Activated naive CD4-positive, alpha-beta T cell treated with anti-CD3 and anti-CD28 coated beads, Interleukin-2, amount 10 ng/mL, durations not matched to agents 7 days and 5 days (primary cell): ENCODE measurements around the gene INPP5A.
"Not testable (repeated sequence)": the region's sequence is repeated elsewhere in the genome, so short reads cannot be mapped to it uniquely, and the experiment has no call there.

Experiments used
- CTCF ChIA-PET: fragments of 350-600 bp; sonication (Branson Sonifier 250); formaldehyde crosslinking; loops from one replicate; lab custom pipeline; 2021; ENCODE audit warnings: antibody characterized with exemption; lab: Charles Lee
- DNase-seq: peaks from one replicate; pipeline ENCODE4 v3.0.0-alpha.2; 2020
- H3K27ac Mint-ChIP-seq: one replicate; pipeline ENCODE4 v1.8.0; 2021; ENCODE audit warnings: mild to moderate bottlenecking, moderate library complexity, mixed read lengths
- H3K27me3 Mint-ChIP-seq: one replicate; pipeline ENCODE4 v1.8.0; 2021; ENCODE audit warnings: mild to moderate bottlenecking, mixed read lengths
- H3K36me3 Mint-ChIP-seq: one replicate; pipeline ENCODE4 v1.8.0; 2021; ENCODE audit warnings: mixed read lengths
- H3K4me1 Mint-ChIP-seq: one replicate; pipeline ENCODE4 v1.8.0; 2021; ENCODE audit warnings: mixed read lengths
- H3K4me3 Mint-ChIP-seq: one replicate; pipeline ENCODE4 v1.8.0; 2021; ENCODE audit warnings: mild to moderate bottlenecking, moderate library complexity, mixed read lengths
- H3K9me3 Mint-ChIP-seq: one replicate; pipeline ENCODE4 v1.8.0; 2021; ENCODE audit warnings: mixed read lengths

Gene INPP5A

DNA sequence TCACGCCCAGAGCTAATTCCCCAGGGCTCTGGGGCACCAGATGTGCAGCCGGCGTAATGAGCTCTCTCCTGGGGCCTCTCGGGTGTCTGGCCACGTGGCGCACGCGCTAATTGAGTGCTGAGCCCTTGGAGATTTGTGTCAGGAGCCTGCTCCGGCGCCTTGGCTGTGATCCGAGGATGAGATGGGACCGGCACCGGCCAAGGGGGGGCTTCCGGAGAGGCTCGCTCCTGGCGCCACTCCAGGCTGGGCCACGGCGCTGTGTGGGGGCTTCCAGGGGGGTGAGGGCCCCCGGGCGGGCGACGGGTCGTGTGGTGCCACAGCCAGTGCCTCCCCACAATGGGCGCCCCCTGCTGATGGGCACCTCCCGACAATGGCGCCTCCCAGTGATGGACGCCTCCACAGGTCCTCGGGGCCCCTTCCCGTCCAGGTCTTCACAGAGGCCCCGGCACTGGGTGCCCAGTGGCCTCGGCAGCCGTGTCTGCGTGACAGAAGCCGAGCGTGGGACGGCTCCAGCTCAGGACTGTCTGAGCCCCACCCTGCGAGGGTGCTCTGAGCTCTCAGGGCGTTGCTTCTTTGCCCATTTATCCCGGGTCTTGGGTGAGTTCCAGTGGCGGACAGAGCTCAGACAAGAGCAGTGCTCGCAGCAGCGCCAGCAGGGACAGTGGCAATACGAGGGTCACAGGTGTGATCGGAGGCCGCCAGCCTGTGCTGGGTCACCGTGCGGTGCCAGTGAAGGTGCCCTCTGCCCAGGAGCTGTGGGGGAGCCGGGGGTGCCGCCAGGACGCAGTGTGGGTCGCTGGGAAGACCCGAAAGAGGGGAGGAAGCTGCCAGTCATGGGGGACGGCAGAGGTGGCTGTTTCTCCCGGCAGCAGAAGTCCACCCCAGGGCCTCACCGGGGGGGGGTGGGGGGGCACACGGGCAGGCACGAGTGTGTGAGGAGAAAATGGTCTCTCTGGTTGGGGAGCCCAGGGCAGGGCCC lies 256.6 kb downstream of the INPP5A start:
- Mint-ChIP-seq H3K36me3 (no peaks in the 10 kb centered on the region), H3K4me3 (no peak overlapping the region), H3K27me3 (peaks cover 28% of the 10 kb centered on the region), H3K27ac (no peak overlapping the region), H3K4me1 (no peaks in the 10 kb centered on the region), H3K9me3 (no peaks in the 10 kb centered on the region)
- CTCF ChIA-PET, result interaction anchor here (0.7 to 1.4 kb wide), 2 partner anchors 129 to 140 kb away, joined by 3 to 6 read pairs; no protein-coding TSS in a partner anchor
- no peak for DNase-seq

DNA sequence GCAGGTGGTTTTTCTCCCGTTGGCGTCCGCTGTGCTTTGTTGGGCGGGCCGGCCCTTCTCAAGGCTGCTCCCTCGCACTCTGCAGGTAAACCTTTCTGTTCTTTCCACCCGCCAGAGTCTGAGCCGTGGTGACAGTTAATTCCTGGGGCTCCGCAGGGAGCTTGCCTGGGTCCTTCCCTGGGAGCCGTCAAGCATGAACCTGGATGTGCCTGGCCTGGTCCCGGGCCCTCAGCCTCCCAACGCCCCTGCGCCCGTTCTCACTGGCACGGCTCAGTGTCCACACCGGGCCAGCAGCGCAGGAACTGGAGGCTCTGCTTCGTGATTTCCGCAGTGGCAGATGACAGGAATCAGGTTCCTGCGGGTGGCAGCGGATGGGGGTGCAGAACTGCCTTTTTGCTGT lies 259.3 kb downstream of the INPP5A start:
- no peaks in the 10 kb centered on the region for H3K36me3 Mint-ChIP-seq
- CTCF ChIA-PET, result no interaction called here

DNA sequence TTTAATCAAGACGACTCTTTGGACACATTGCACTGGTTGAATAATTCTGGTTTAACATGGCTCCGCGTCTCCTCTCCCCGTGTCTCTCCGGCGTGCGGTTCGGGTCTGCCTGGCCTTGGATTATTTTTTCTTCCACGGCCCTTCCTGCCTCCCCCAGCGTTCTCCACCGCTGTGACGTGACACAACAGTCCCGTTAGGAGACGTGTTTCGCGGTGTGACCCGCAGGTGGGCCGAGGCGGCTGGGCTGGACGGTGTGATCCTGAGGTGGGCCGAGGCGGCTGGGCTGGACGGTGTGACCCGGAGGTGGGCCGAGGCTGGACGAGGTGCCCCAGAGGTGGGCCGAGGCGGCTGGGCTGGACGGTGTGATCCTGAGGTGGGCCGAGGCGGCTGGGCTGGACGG lies 260.4 kb downstream of the INPP5A start:
- H3K27me3 Mint-ChIP-seq, H3K36me3 Mint-ChIP-seq, H3K9me3 Mint-ChIP-seq, H3K27ac Mint-ChIP-seq, H3K4me1 Mint-ChIP-seq, DNase-seq, CTCF ChIA-PET, H3K4me3 Mint-ChIP-seq: not testable (repeated sequence)

More for the DNA sequence above, 259.3 kb downstream of the INPP5A start:
- no peaks in the 10 kb centered on the region for H3K4me1 Mint-ChIP-seq
- no peak overlapping the region for H3K27ac Mint-ChIP-seq
- DNase-seq, result no peak
- H3K27me3 Mint-ChIP-seq, result peaks cover 7% of the 10 kb centered on the region
- no peaks in the 10 kb centered on the region for H3K9me3 Mint-ChIP-seq
- no peak overlapping the region for H3K4me3 Mint-ChIP-seq

DNA sequence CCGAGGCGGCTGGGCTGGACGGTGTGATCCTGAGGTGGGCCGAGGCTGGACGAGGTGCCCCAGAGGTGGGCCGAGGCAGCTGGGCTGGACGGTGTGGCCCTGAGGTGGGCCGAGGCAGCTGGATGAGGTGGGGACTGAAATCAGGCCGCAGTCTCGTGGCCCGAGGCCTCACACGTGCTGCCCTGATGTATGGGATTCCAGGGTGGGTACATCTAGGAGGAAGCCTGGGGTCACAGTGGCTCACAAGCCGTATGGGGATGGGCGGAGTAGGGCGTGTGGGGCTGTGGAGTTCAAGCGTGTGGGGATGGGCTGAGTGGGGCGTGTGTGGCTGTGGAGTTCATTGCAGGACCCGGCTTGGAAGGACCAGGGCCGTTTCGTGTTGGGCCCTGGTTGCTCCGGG lies 260.8 kb downstream of the INPP5A start:
- CTCF ChIA-PET, result no interaction called here
- H3K4me3 Mint-ChIP-seq, result no peak overlapping the region
- H3K4me1 Mint-ChIP-seq, result no peaks in the 10 kb centered on the region
- no peaks in the 10 kb centered on the region for H3K9me3 Mint-ChIP-seq
- no peaks in the 10 kb centered on the region for H3K27me3 Mint-ChIP-seq
- H3K36me3 Mint-ChIP-seq, result no peaks in the 10 kb centered on the region
- peak overlapping the region; percentile 33 for H3K27ac Mint-ChIP-seq
- no peak for DNase-seq

DNA sequence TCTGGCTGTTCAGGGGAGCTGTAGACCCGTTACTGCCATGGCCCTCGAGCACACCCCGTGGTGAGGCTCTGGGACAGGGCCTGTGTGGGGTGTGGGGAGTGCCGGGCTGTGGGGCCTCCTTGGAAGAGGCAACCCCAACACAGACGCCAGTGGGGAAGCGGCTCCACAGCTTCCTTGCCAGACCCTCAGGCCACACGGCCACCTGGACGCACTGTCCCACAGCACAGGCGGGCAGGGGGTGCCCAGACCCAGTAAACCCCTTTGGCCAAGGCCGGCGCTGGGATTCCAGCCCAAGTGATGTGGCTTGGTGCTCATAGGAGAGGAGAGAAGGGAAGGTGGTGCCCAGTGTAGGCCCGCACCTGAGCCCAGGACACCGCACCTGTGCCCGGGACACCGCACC lies 261.3 kb downstream of the INPP5A start:
- Mint-ChIP-seq H3K27ac (no peak overlapping the region), H3K27me3 (no peaks in the 10 kb centered on the region), H3K4me3 (no peak overlapping the region), H3K36me3 (no peaks in the 10 kb centered on the region), H3K4me1 (no peaks in the 10 kb centered on the region), H3K9me3 (no peaks in the 10 kb centered on the region)
- CTCF ChIA-PET, result no interaction called here
- DNase-seq, result no peak

DNA sequence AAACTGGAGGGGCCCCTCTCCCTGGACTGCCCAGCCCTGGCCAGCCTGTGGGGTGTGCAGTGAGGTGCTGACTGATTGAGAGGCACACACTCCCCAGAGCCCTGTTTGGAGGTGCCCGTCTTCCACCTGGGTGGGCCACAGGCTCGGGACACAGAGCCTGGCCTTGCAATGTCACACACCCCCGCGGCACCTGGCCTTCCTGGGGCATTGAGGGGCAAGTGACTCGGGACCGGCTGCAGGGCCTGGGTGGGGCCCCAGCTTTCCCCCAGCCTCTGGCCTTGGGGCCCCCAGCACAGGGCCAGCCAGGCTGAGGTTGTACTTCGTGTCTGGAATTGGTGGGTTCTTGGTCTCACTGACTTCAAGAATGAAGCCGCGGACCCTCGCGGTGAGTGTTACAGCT lies 262.3 kb downstream of the INPP5A start:
- Mint-ChIP-seq H3K4me1 (no peaks in the 10 kb centered on the region), H3K4me3 (no peak overlapping the region), H3K27ac (no peak overlapping the region), H3K9me3 (no peaks in the 10 kb centered on the region), H3K27me3 (no peaks in the 10 kb centered on the region), H3K36me3 (no peaks in the 10 kb centered on the region)
- no peak for DNase-seq
- CTCF ChIA-PET, result no interaction called here

DNA sequence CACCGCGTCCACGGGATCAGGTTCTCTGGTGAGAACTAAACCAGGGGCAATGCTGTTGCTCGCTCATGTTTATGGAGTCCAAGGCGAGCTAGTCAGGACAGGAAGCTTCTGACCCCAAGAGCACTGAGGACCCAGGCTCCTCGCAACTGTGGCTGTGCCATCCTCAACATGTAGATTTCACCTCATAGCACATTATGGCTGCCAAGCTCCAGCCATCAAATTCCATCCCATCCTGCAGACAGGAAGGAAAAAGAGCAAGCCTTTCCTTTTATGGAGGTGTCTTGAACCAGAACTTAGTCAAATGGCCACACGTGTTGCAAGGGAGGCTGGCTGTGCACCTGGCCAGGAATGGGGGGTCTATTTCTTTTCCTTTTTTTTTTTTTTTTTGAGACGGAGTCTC lies 264.5 kb downstream of the INPP5A start:
- H3K4me3 Mint-ChIP-seq, result no peak overlapping the region
- H3K36me3 Mint-ChIP-seq, result no peaks in the 10 kb centered on the region
- CTCF ChIA-PET, result no interaction called here
- DNase-seq, result no peak
- no peaks in the 10 kb centered on the region for H3K4me1 Mint-ChIP-seq
- no peaks in the 10 kb centered on the region for H3K27me3 Mint-ChIP-seq
- no peaks in the 10 kb centered on the region for H3K9me3 Mint-ChIP-seq
- no peak overlapping the region for H3K27ac Mint-ChIP-seq

DNA sequence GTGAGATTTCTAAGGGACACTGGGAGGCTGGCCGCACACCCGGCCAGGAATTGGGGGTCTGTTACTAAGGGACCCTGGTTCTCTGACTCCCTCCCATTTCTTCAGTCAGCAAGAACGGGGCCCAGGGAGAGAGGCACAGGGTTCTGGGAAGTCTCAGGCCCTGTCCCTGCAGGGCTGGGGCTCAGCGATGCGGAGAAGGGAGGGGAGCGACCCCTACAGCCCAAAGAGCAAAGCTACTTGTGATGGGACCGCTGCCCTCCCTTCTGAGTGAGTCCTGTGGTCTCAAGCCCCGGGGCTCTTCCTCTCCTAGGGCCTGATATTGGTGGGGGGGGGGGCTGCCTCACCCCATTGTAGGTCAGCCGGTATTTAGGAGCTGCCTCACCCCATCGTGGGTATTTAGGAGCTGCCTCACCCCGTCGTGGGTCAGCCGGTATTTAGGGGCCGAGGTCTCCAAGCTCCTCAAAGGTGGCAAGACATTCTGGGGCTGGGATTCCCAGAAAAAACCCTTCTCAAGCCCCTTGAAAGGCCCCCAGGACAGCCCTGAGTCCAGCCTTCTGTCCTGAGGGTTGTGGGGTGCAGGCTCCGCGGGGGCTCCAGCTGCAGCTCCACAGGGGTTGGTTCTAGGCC lies 265.2 kb downstream of the INPP5A start:
- DNase-seq, result no peak
- CTCF ChIA-PET, result no interaction called here
- H3K9me3 Mint-ChIP-seq, result no peaks in the 10 kb centered on the region
- H3K27me3 Mint-ChIP-seq, result no peaks in the 10 kb centered on the region
- H3K36me3 Mint-ChIP-seq, result no peaks in the 10 kb centered on the region
- no peak overlapping the region for H3K4me3 Mint-ChIP-seq
- no peak overlapping the region for H3K27ac Mint-ChIP-seq
- no peaks in the 10 kb centered on the region for H3K4me1 Mint-ChIP-seq

DNA sequence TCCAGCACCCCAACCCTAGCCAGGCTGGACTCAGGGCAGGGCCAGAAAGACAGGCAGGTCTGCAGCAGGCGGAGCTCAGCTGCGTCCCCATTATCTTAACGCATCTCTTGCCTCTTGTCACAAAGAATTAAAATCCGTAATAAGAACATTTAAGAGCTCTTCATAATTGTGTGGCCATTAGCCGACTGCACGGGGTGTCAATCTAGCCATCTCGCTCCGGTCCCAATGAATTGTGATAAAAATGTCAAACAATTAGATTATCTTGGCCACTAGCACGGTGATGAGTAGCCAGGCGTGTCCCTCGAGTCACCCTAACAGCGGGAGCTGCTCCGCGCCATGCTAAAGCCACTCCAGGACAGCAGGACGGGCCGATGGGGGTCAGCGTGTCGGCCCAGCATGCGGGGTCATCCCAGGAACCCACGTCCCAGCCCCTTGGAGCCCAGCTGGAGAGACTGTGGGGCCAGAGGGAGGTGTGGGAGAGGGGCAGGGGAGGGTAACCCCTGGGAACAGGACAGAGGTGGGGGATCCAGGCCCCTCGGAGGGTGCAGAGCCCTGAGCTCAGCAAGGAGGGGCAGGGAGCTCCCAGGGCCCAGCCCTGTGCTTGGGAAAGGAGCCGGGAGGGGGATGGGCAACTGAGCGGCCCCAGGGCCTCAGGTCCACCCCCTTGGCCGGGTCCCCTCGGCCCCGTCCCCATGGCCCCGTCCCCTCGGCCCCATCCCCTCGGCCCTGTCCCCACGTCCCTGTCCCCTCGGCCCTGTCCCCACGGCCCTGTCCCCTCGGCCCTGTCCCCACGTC lies 266.0 kb downstream of the INPP5A start:
- Mint-ChIP-seq H3K27ac (no peak overlapping the region), H3K27me3 (no peaks in the 10 kb centered on the region), H3K36me3 (no peaks in the 10 kb centered on the region), H3K4me1 (no peaks in the 10 kb centered on the region), H3K4me3 (no peak overlapping the region), H3K9me3 (no peaks in the 10 kb centered on the region)
- DNase-seq, result no peak
- CTCF ChIA-PET, result no interaction called here

DNA sequence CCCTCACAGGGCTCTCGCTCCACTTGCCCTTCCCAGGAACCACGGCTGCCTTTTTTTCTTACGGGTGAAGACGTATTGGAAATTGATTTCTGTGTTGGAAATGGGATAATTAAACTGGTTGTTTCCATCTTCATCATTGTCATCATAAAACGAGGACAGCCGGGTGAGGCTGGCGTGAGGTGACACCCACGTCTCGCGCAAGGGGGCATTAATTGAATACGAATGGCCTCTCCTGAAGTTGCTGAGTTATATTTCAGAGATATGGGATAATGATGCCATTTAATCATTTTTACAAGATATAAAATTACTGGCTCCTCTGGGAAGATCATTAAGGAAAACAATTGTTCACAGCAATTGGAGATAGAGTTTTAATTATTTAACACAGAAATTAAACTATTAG lies 266.7 kb downstream of the INPP5A start:
- DNase-seq, result no peak
- H3K4me3 Mint-ChIP-seq, result no peak overlapping the region

DNA sequence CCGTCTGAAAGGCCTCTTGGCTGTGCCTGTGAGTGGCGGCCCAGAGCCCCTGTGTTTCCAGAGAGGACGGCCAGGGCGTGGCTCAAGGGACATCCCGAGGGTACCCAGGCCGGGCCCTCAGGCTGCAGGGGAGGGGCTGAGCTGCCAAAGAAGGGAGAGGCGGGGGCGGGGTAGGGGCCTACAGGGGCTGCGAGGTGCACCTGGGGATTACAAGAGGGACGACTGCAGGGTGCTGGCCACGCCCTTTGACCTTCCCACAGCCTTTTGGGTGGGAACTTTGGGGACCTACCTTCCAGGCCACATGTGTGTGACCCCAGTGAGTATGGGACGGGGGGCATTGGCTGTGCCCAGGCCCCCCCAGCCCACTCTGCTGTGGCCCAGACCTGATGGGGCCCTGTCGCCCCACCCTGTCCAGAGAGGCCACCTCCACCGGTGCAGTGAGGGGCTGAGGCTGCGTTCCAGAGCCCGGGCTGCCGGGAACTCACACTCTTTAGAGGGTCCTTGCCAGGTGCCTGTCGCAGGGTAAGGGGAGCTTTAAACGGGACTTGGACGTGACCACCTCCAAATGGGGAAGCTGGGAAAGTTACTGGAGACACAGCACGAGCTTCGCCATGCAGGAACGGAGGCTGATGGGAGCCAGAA lies 267.3 kb downstream of the INPP5A start:
- H3K27ac Mint-ChIP-seq, result no peak overlapping the region
- H3K4me1 Mint-ChIP-seq, result no peaks in the 10 kb centered on the region
- H3K4me3 Mint-ChIP-seq, result no peak overlapping the region
- CTCF ChIA-PET, result no interaction called here
- H3K9me3 Mint-ChIP-seq, result no peaks in the 10 kb centered on the region
- no peaks in the 10 kb centered on the region for H3K27me3 Mint-ChIP-seq
- H3K36me3 Mint-ChIP-seq, result no peaks in the 10 kb centered on the region
- DNase-seq, result no peak

More for the DNA sequence above, 266.7 kb downstream of the INPP5A start:
- Mint-ChIP-seq H3K27me3 (no peaks in the 10 kb centered on the region), H3K4me1 (no peaks in the 10 kb centered on the region), H3K36me3 (no peaks in the 10 kb centered on the region), H3K27ac (no peak overlapping the region), H3K9me3 (no peaks in the 10 kb centered on the region)
- CTCF ChIA-PET, result no interaction called here

DNA sequence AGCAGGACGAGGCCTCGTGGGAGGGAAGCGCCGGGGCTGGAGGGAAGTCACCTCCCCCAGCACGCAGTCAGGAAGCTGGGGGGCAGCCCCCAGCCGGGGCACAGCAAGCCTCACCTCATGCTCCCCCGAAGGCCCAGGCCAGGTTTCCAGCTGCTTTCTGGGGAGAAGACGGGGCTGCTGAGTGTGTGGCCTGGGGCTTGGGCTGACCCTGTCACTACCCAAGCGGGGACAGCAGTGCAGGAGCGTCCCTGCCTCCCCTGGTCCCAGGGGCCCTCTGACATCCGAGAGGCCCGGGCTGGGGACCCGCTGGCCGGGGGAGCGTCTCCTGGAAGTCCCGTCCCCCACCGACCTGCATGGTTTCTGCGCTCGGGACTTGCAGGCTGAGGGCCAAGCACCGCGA lies 268.0 kb downstream of the INPP5A start:
- no peaks in the 10 kb centered on the region for H3K36me3 Mint-ChIP-seq
- H3K27ac Mint-ChIP-seq, result no peak overlapping the region
- H3K4me3 Mint-ChIP-seq, result no peak overlapping the region
- no peaks in the 10 kb centered on the region for H3K4me1 Mint-ChIP-seq
- DNase-seq, result no peak
- CTCF ChIA-PET, result no interaction called here
- no peaks in the 10 kb centered on the region for H3K27me3 Mint-ChIP-seq
- H3K9me3 Mint-ChIP-seq, result no peaks in the 10 kb centered on the region

DNA sequence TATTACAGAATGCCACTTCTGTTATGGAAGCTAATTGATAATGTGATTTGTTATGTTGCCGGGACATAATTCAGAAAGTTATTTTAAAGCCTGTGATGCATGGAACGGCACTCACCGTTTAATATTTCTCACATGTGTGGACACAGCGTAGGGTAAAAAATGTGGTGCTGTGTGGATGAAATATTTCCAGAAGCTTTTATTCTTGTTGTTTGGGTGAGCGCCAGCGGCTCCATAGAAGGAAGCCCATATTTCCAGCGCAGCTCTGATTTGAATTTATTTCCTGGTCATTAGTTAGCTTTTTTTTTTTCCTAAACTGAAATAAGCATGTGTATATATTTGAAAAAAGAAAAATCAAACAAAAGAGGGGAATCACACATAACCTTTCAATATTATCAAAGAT lies 268.5 kb downstream of the INPP5A start:
- Mint-ChIP-seq H3K27me3 (no peaks in the 10 kb centered on the region), H3K9me3 (no peaks in the 10 kb centered on the region), H3K4me3 (no peak overlapping the region), H3K36me3 (no peaks in the 10 kb centered on the region), H3K4me1 (no peaks in the 10 kb centered on the region), H3K27ac (no peak overlapping the region)
- no peak for DNase-seq
- CTCF ChIA-PET, result no interaction called here

DNA sequence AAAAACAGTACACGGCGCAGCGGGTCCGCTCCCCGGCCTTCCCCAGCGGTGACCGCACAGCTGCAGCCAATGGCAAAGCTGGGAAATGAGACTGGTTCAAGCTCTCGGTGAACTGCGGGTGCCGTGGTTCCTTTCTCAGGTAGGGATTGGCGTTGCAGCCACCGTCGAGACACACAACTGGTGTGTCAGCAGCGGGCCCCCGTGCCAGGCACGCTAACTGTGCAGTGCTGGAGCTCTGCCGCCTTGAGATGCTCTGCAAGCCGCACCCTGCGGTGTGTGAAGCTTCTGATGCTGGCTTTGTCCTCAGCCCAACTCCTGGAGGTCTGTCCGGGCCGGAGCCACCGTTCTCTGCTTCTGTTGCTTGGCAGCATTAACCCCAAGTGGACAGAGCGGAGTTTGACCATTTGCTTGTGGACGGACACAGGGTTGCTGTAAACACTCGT lies 269.0 kb downstream of the INPP5A start:
- Mint-ChIP-seq H3K36me3 (no peaks in the 10 kb centered on the region), H3K27ac (no peak overlapping the region), H3K4me1 (no peaks in the 10 kb centered on the region), H3K27me3 (no peaks in the 10 kb centered on the region), H3K4me3 (no peak overlapping the region), H3K9me3 (no peaks in the 10 kb centered on the region)
- no peak for DNase-seq
- CTCF ChIA-PET, result no interaction called here
